ENCODE measurements around the gene HSPBP1.

Gene HSPBP1

DNA sequence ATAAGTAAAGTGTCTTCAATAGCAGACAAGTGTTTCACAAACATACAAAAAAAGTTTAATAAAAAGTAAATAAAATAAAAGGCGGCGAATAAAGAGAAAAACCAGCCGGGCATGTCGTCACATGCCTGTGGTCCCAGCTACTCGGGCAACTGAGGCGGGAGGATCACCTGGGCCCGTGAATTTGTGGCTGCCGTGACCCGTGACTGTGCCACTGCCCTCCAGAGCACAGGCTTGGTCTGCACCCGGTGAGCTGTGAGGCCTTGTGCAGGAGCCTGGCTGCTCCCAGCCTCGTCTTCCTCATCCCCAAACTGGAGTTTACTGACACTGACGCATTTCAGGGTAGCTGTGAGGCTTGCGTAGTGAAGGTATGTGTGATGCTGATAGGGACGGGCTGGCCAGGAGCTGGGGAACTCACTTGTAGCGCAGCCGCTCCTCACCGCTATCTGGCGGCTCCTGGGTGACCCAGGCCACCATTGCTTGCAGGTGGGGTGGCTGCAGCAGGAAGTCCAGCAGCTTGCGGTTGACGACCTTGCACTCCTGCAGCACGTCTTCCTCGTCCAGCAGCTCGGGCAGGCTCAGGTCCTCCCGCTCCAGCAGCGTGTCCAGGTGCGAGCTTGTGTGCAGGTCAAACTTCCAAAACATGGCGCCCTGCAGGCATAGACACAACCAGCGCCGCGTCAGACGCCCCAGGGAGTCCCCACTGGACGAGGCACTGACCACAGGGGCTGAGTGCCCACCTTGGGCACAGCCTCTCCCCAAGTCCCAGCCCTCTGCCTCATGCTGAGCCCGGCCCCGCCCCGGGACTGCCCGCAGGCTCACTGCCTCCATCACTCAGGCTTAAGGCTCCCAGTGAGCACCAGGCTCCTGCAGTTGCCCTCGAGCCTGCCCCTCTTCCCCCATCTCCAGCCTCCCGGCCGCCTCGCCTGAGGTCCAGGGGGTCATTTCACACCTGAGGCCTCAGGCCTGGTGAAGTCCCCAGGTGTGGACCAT, 33.2 kb downstream of the HSPBP1 start:
- no peak for TF ChIP-seq TCF4 (CRISPR knock-in tag; IDR thresholded peaks at IDR 0.05; ENCODE audit: borderline replicate concordance)
- no peak for TF ChIP-seq PPARA (CRISPR knock-in tag; IDR thresholded peaks at IDR 0.05; ENCODE audit: borderline replicate concordance)
- no peak for TF ChIP-seq ZC3H10 (CRISPR knock-in tag; IDR thresholded peaks at IDR 0.05)
- TF ChIP-seq OSR1 (CRISPR knock-in tag; IDR thresholded peaks at IDR 0.05), result no peak
- no peak for TF ChIP-seq ZNF565 (CRISPR knock-in tag; conservative IDR thresholded peaks at IDR 0.05; ENCODE audit: low read depth)
- ATAC-seq, result no peak

DNA sequence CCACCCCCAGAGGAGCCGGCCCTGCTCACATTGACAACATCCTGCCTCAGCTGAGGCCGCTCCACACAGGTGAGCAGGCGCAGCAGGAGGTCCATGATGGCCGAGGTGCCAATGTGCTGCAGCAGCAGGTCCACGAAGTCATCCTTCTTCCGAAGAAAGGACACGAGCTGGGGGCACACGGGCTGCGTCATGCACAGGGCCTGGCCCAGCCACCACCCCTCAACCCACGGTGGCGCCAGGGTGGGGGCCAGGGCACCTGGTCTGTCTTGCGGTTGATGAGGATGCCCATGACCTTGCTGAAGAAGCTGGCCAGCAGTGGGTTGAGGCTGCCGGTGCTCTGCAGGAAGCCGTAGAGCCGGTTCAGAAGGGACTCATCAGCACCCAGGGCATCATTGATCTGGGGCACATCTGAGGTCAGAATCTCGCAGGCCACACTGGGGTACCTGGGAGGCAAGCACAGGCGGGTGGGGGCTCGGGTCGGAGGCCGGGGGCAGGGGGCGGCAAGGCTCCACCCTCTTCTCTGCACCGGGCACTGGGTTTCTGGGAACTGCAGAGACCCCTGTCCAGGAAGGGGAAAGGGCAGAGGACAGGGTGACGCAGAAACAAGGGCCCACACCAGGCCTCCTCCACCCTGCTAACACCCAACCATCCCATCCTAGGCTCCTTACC, 34.5 kb downstream of the HSPBP1 start:
- TF ChIP-seq ZNF70 (CRISPR knock-in tag; IDR thresholded peaks at IDR 0.05) (no peak), RARB (CRISPR knock-in tag; IDR thresholded peaks at IDR 0.05) (no peak), ISL1 (CRISPR knock-in tag; IDR thresholded peaks at IDR 0.05) (no peak), PPARA (CRISPR knock-in tag; IDR thresholded peaks at IDR 0.05; ENCODE audit: borderline replicate concordance) (no peak), TCF4 (CRISPR knock-in tag; IDR thresholded peaks at IDR 0.05; ENCODE audit: borderline replicate concordance) (no peak), ZC3H10 (CRISPR knock-in tag; IDR thresholded peaks at IDR 0.05) (no peak), ZNF565 (CRISPR knock-in tag; conservative IDR thresholded peaks at IDR 0.05; ENCODE audit: low read depth) (no peak), OSR1 (CRISPR knock-in tag; IDR thresholded peaks at IDR 0.05) (no peak), ESRRG (CRISPR knock-in tag; IDR thresholded peaks at IDR 0.05) (no peak), ZFP3 (CRISPR knock-in tag; IDR thresholded peaks at IDR 0.05) (no peak), BACH2 (CRISPR knock-in tag; IDR thresholded peaks at IDR 0.05; ENCODE audit: borderline replicate concordance) (no peak)
- TF ChIP-seq, protein P1, sequence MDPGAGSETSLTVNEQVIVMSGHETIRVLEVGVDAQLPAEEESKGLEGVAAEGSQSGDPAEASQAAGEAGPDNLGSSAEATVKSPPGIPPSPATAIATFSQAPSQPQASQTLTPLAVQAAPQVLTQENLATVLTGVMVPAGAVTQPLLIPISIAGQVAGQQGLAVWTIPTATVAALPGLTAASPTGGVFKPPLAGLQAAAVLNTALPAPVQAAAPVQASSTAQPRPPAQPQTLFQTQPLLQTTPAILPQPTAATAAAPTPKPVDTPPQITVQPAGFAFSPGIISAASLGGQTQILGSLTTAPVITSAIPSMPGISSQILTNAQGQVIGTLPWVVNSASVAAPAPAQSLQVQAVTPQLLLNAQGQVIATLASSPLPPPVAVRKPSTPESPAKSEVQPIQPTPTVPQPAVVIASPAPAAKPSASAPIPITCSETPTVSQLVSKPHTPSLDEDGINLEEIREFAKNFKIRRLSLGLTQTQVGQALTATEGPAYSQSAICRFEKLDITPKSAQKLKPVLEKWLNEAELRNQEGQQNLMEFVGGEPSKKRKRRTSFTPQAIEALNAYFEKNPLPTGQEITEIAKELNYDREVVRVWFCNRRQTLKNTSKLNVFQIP (CRISPR knock-in tag; IDR thresholded peaks at IDR 0.05; ENCODE audit: borderline replicate concordance, low read depth), result no peak
- TF ChIP-seq, protein P2, sequence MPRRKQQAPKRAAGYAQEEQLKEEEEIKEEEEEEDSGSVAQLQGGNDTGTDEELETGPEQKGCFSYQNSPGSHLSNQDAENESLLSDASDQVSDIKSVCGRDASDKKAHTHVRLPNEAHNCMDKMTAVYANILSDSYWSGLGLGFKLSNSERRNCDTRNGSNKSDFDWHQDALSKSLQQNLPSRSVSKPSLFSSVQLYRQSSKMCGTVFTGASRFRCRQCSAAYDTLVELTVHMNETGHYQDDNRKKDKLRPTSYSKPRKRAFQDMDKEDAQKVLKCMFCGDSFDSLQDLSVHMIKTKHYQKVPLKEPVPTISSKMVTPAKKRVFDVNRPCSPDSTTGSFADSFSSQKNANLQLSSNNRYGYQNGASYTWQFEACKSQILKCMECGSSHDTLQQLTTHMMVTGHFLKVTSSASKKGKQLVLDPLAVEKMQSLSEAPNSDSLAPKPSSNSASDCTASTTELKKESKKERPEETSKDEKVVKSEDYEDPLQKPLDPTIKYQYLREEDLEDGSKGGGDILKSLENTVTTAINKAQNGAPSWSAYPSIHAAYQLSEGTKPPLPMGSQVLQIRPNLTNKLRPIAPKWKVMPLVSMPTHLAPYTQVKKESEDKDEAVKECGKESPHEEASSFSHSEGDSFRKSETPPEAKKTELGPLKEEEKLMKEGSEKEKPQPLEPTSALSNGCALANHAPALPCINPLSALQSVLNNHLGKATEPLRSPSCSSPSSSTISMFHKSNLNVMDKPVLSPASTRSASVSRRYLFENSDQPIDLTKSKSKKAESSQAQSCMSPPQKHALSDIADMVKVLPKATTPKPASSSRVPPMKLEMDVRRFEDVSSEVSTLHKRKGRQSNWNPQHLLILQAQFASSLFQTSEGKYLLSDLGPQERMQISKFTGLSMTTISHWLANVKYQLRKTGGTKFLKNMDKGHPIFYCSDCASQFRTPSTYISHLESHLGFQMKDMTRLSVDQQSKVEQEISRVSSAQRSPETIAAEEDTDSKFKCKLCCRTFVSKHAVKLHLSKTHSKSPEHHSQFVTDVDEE (CRISPR knock-in tag; IDR thresholded peaks at IDR 0.05), result no peak
- TF ChIP-seq, protein P3, sequence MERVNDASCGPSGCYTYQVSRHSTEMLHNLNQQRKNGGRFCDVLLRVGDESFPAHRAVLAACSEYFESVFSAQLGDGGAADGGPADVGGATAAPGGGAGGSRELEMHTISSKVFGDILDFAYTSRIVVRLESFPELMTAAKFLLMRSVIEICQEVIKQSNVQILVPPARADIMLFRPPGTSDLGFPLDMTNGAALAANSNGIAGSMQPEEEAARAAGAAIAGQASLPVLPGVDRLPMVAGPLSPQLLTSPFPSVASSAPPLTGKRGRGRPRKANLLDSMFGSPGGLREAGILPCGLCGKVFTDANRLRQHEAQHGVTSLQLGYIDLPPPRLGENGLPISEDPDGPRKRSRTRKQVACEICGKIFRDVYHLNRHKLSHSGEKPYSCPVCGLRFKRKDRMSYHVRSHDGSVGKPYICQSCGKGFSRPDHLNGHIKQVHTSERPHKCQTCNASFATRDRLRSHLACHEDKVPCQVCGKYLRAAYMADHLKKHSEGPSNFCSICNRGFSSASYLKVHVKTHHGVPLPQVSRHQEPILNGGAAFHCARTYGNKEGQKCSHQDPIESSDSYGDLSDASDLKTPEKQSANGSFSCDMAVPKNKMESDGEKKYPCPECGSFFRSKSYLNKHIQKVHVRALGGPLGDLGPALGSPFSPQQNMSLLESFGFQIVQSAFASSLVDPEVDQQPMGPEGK (CRISPR knock-in tag; IDR thresholded peaks at IDR 0.05; ENCODE audit: borderline replicate concordance), result no peak
- TF ChIP-seq, protein P4, sequence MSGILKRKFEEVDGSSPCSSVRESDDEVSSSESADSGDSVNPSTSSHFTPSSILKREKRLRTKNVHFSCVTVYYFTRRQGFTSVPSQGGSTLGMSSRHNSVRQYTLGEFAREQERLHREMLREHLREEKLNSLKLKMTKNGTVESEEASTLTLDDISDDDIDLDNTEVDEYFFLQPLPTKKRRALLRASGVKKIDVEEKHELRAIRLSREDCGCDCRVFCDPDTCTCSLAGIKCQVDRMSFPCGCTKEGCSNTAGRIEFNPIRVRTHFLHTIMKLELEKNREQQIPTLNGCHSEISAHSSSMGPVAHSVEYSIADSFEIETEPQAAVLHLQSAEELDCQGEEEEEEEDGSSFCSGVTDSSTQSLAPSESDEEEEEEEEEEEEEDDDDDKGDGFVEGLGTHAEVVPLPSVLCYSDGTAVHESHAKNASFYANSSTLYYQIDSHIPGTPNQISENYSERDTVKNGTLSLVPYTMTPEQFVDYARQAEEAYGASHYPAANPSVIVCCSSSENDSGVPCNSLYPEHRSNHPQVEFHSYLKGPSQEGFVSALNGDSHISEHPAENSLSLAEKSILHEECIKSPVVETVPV (CRISPR knock-in tag; IDR thresholded peaks at IDR 0.05), result no peak
- TF ChIP-seq, protein P5, sequence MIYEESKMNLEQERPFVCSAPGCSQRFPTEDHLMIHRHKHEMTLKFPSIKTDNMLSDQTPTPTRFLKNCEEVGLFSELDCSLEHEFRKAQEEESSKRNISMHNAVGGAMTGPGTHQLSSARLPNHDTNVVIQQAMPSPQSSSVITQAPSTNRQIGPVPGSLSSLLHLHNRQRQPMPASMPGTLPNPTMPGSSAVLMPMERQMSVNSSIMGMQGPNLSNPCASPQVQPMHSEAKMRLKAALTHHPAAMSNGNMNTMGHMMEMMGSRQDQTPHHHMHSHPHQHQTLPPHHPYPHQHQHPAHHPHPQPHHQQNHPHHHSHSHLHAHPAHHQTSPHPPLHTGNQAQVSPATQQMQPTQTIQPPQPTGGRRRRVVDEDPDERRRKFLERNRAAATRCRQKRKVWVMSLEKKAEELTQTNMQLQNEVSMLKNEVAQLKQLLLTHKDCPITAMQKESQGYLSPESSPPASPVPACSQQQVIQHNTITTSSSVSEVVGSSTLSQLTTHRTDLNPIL (CRISPR knock-in tag; IDR thresholded peaks at IDR 0.05; ENCODE audit: low read depth), result no peak

DNA sequence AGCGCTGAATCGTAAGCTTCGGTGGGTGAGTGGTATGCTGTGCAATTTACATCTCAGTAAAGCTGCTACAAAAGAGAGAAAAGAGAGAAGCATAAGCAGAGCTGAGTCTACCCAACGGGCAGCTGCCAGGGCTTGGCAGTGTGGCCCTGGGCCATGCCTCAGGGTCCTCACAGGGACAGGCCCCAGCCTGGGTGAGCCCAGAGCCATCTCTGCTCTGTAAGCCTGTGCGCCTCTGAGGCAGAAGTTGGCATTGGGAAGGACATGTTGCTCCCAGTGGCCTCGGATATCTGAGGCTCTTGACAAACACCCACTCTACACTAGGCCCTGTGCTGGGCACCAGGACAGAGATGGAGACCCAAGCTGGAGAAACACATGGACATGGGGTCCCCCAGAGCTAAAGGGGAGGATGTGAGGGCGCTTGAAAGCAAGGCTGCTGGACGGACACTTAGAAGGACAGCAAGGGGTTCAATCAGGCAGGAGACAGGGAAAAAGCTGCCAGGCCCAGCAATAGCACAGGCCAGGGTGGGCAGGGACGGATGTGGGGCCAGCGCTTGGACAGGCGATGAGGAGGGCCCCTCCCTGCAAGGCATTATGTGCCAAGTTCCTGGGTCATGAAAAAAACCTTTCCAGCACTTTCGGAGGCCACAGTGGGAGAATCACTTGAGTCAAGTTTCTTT, 35.8 kb downstream of the HSPBP1 start:
- ATAC-seq, result no peak
- TF ChIP-seq PPARA (CRISPR knock-in tag; IDR thresholded peaks at IDR 0.05; ENCODE audit: borderline replicate concordance) (no peak), TCF4 (CRISPR knock-in tag; IDR thresholded peaks at IDR 0.05; ENCODE audit: borderline replicate concordance) (no peak), TOX (CRISPR knock-in tag; IDR thresholded peaks at IDR 0.05; ENCODE audit: borderline replicate concordance) (no peak), ZFP3 (CRISPR knock-in tag; IDR thresholded peaks at IDR 0.05) (no peak), RARB (CRISPR knock-in tag; IDR thresholded peaks at IDR 0.05) (no peak), GLIS3 (CRISPR knock-in tag; IDR thresholded peaks at IDR 0.05) (no peak), ISL1 (CRISPR knock-in tag; IDR thresholded peaks at IDR 0.05) (no peak), BACH2 (CRISPR knock-in tag; IDR thresholded peaks at IDR 0.05; ENCODE audit: borderline replicate concordance) (no peak), ESRRG (CRISPR knock-in tag; IDR thresholded peaks at IDR 0.05) (no peak), SNAI2 (CRISPR knock-in tag; IDR thresholded peaks at IDR 0.05) (no peak), ZFP30 (CRISPR knock-in tag; IDR thresholded peaks at IDR 0.05) (no peak)
- TF ChIP-seq, protein P1 (CRISPR knock-in tag; IDR thresholded peaks at IDR 0.05; ENCODE audit: borderline replicate concordance, low read depth), result no peak
- TF ChIP-seq, protein P3 (CRISPR knock-in tag; IDR thresholded peaks at IDR 0.05; ENCODE audit: borderline replicate concordance), result no peak

More for the DNA sequence above, 34.5 kb downstream of the HSPBP1 start:
- no peak for ATAC-seq

Data from SK-N-SH treated with all-trans-retinoic acid at 6 μM for 48 hours (cell line).